ENCODE results near the gene PDE8B. TPM values are rescaled to one million over a fixed set of nuclear protein-coding genes. Genes with fewer than 3 reads are reported as not detected.

Gene PDE8B
- total and polyA plus RNA-seq, 2 experiments from 2014 or later = 0.45 to 0.91 TPM

DNA sequence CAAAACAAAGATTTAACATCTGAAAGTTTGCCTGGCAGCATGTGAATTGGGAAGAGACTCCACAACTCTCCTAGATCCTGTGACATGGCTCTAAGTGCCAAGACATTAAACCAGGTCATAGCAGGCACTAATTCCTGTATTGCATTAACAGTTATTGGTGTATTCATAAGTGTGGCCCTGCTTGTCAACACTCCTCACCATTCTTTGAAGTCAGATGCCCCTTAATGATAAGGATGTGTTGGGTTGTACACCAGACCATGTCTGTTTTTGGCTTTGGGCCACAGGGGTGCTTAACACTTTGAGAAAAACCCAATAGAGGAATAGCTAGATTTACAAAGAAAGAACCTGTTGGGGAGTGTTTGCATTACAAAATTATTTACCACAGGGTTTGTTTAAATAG, 43.4 kb upstream of the PDE8B start (continued):
- TF ChIP-seq, protein P1, sequence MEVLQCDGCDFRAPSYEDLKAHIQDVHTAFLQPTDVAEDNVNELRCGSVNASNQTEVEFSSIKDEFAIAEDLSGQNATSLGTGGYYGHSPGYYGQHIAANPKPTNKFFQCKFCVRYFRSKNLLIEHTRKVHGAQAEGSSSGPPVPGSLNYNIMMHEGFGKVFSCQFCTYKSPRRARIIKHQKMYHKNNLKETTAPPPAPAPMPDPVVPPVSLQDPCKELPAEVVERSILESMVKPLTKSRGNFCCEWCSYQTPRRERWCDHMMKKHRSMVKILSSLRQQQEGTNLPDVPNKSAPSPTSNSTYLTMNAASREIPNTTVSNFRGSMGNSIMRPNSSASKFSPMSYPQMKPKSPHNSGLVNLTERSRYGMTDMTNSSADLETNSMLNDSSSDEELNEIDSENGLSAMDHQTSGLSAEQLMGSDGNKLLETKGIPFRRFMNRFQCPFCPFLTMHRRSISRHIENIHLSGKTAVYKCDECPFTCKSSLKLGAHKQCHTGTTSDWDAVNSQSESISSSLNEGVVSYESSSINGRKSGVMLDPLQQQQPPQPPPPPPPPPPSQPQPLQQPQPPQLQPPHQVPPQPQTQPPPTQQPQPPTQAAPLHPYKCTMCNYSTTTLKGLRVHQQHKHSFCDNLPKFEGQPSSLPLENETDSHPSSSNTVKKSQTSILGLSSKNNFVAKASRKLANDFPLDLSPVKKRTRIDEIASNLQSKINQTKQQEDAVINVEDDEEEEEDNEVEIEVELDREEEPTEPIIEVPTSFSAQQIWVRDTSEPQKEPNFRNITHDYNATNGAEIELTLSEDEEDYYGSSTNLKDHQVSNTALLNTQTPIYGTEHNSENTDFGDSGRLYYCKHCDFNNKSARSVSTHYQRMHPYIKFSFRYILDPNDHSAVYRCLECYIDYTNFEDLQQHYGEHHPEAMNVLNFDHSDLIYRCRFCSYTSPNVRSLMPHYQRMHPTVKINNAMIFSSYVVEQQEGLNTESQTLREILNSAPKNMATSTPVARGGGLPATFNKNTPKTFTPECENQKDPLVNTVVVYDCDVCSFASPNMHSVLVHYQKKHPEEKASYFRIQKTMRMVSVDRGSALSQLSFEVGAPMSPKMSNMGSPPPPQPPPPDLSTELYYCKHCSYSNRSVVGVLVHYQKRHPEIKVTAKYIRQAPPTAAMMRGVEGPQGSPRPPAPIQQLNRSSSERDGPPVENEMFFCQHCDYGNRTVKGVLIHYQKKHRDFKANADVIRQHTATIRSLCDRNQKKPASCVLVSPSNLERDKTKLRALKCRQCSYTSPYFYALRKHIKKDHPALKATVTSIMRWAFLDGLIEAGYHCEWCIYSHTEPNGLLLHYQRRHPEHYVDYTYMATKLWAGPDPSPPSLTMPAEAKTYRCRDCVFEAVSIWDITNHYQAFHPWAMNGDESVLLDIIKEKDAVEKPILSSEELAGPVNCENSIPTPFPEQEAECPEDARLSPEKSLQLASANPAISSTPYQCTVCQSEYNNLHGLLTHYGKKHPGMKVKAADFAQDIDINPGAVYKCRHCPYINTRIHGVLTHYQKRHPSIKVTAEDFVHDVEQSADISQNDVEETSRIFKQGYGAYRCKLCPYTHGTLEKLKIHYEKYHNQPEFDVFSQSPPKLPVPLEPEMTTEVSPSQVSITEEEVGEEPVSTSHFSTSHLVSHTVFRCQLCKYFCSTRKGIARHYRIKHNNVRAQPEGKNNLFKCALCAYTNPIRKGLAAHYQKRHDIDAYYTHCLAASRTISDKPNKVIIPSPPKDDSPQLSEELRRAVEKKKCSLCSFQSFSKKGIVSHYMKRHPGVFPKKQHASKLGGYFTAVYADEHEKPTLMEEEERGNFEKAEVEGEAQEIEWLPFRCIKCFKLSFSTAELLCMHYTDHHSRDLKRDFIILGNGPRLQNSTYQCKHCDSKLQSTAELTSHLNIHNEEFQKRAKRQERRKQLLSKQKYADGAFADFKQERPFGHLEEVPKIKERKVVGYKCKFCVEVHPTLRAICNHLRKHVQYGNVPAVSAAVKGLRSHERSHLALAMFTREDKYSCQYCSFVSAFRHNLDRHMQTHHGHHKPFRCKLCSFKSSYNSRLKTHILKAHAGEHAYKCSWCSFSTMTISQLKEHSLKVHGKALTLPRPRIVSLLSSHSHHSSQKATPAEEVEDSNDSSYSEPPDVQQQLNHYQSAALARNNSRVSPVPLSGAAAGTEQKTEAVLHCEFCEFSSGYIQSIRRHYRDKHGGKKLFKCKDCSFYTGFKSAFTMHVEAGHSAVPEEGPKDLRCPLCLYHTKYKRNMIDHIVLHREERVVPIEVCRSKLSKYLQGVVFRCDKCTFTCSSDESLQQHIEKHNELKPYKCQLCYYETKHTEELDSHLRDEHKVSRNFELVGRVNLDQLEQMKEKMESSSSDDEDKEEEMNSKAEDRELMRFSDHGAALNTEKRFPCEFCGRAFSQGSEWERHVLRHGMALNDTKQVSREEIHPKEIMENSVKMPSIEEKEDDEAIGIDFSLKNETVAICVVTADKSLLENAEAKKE (CRISPR knock-in tag; IDR thresholded peaks at IDR 0.05) = no peak
- TF ChIP-seq JUNB (IDR thresholded peaks at IDR 0.05; ENCODE audit: unreplicated experiment) (no peak), EZH2phosphoT487 (IDR thresholded peaks at IDR 0.05; ENCODE audit: unreplicated experiment) (no peak)

DNA sequence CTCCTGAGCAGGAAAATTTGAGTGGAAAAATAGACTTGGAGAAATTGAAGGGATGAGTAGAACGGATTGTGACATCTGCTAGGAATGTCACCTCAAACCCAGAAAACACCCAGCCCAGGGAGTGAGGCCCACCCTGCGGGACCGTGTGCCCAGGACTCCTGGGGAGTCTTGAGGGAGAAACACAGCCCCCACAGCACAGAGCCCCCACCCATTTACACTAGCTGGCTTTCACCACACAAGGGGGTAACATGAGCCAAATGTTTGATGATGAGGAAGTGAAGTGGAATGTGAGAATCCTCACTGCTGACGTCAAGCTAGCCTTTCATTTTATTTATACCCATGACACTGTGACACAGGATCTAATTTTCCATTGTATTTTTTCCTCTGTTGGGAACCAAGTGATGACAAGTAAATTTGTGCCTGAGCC, 42.8 kb upstream of the PDE8B start:
- Mint-ChIP-seq H3K4me3 (no peak overlapping the region), H3K36me3 (ENCODE audit: low read depth) (no peaks in the 10 kb centered on the region), H3K4me1 (no peaks in the 10 kb centered on the region; the same call in 2 of the 3 replicates), H3K27me3 (ENCODE audit: insufficient read depth, low read depth, poor library complexity) (no peaks in the 10 kb centered on the region), H3K9me3 (no peaks in the 10 kb centered on the region), H3K27ac (no peak overlapping the region)
- Histone ChIP-seq H3K4me3 (no peak overlapping the region), H3K27ac (ENCODE audit: low read depth) (no peak overlapping the region), H3K4me1 (ENCODE audit: insufficient read depth) (no peaks in the 10 kb centered on the region), H3K4me2 (no peak overlapping the region), H2AFZ (no peak overlapping the region), H3K36me3 (ENCODE audit: insufficient read depth) (no peaks in the 10 kb centered on the region), H3K27me3 (ENCODE audit: insufficient read depth) (no peaks in the 10 kb centered on the region), H4K20me1 (replicated peaks; ENCODE audit: insufficient read depth) (no peaks in the 10 kb centered on the region), H3K79me2 (replicated peaks; ENCODE audit: insufficient read depth) (no peaks in the 10 kb centered on the region), H3K9me2 (ENCODE audit: insufficient read depth) (peaks cover 4% of the 10 kb centered on the region; the same call in 1 of the 2 replicates), H3F3A (replicated peaks; ENCODE audit: low read depth) (no peaks in the 10 kb centered on the region)
- DNase-seq (ENCODE audit: low spot score) (no peak), ATAC-seq (no peak)
- TF ChIP-seq CREB1 (CRISPR knock-in tag; IDR thresholded peaks at IDR 0.05; ENCODE audit: low read depth) = no peak

Data from GM23338 (cell line).